ENCODE data around the gene CDAN1. TPM values are rescaled to one million over a fixed set of nuclear protein-coding genes. Genes with fewer than 3 reads are reported as not detected.

The CDAN1 gene
- total and polyA plus RNA-seq, 2 of the 8 experiments (the other 6 are each of a cell fraction or from before 2014, with no cell fraction given) = 4.5 to 18.6 TPM

DNA sequence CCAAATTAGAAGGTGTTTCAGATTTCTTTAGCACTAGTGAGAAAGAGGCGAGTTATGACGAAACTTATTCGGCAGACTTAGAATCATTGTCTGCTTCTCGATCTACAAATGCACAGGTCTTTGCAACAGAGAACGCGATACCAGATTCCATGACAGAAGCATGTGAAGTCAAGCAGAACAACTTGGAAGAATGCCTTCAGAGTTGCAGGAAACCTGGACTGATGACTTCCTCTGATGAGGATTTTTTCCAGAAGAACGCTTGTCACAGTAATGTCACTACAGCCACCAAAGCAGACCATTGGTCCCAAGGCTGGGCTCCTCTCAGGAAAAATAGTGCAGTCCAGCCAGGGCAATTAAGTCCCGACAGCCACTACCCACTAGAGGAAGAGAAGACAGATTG, 50.6 kb downstream of the CDAN1 start:
- no peak overlapping the region for H3K56ac ChIP-seq (replicated peaks; ENCODE audit: insufficient read length, low read depth, low read length)
- H4K5ac ChIP-seq (ENCODE audit: insufficient read length, low read depth, low read length) = no peak overlapping the region
- no peak overlapping the region for H4K91ac ChIP-seq (replicated peaks; ENCODE audit: insufficient read length, low read length)
- H2AFZ ChIP-seq (ENCODE audit: low read length) = no peak overlapping the region
- H3K9ac ChIP-seq (replicated peaks in 1 of 4; ENCODE audit: extremely low read depth in 1 of 4, low read depth in 3 of 4, low read length in 3 of 4) = no peak overlapping the region
- no peak overlapping the region for H3K4ac ChIP-seq (replicated peaks; ENCODE audit: insufficient read length, low read depth, low read length)
- no peaks in the 10 kb centered on the region for H3K4me1 ChIP-seq (replicated peaks in 1 of 4; ENCODE audit: control insufficient read depth in 3 of 4, insufficient read depth in 4 of 4, low read length in 3 of 4)
- H3K79me2 ChIP-seq (ENCODE audit: control insufficient read depth in 1 of 2, insufficient read depth in 2 of 2, low read length in 2 of 2) = no peaks in the 10 kb centered on the region
- H3K4me2 ChIP-seq (ENCODE audit: insufficient read depth in 1 of 2, low read depth in 2 of 2, low read length in 2 of 2) = no peak overlapping the region
- H3K9me3 ChIP-seq (ENCODE audit: insufficient read depth in 2 of 2, low read depth in 1 of 2, low read length in 1 of 2) = no peaks in the 10 kb centered on the region
- peaks cover 1 to 13% (median 7%) of the 10 kb centered on the region in 4 experiments; a peak in 5 of 8 replicates for H3K36me3 ChIP-seq (ENCODE audit: control insufficient read depth in 2 of 4, insufficient read depth in 4 of 4, low read length in 3 of 4)
- no peak for FAIRE-seq
- no peak overlapping the region for H3K18ac ChIP-seq (ENCODE audit: extremely low read depth, low read length)
- H2BK20ac ChIP-seq (ENCODE audit: low read length) = no peak overlapping the region
- CTCF ChIA-PET (ENCODE audit: partially characterized antibody) = no interaction called here
- no peaks in the 10 kb centered on the region for H3K23me2 ChIP-seq (ENCODE audit: low read depth, low read length)
- H3K4me3 ChIP-seq (ENCODE audit: extremely low read depth in 1 of 4, insufficient read depth in 2 of 4, low read depth in 3 of 4, low read length in 4 of 4) = no peak overlapping the region
- H4K8ac ChIP-seq (ENCODE audit: extremely low read depth, insufficient read depth, low read length) = no peak overlapping the region
- no peak for DNase-seq (ENCODE audit: low read depth in 1 of 2, low spot score in 2 of 2)
- H3K14ac ChIP-seq (ENCODE audit: insufficient read length) = no peak overlapping the region
- H2AK5ac ChIP-seq (ENCODE audit: low read depth, low read length) = no peak overlapping the region
- H3K27ac ChIP-seq (ENCODE audit: low read depth, low read length) = no peak overlapping the region
- H3K23ac ChIP-seq (ENCODE audit: insufficient read length) = no peak overlapping the region
- no peak overlapping the region for H2BK5ac ChIP-seq (ENCODE audit: low read depth, low read length)
- H4K20me1 ChIP-seq (replicated peaks in 1 of 2; ENCODE audit: control insufficient read depth in 1 of 2, insufficient read depth in 2 of 2, low read length in 2 of 2) = peaks cover 0 to 2% of the 10 kb centered on the region in 2 experiments
- H3K79me1 ChIP-seq (ENCODE audit: low read depth, low read length) = no peaks in the 10 kb centered on the region; the same call in 1 of the 2 replicates
- H2BK120ac ChIP-seq (replicated peaks; ENCODE audit: low read depth, low read length) = no peak overlapping the region
- POLR2A ChIA-PET (ENCODE audit: partially characterized antibody) = interaction anchor here (1.4 kb wide), 1 partner anchor 9 kb away, joined by 3 read pairs; no protein-coding TSS in a partner anchor
- no peak overlapping the region for H2BK12ac ChIP-seq (ENCODE audit: low read depth, low read length)
- TF ChIP-seq CHD2 (IDR thresholded peaks at IDR 0.05; ENCODE audit: low read length) = no peak
- no peak for TF ChIP-seq SP2 (IDR thresholded peaks at IDR 0.05; ENCODE audit: low read length)
- no peak for TF ChIP-seq RFX5 (IDR thresholded peaks at IDR 0.05; ENCODE audit: borderline replicate concordance, low read depth, low read length)
- TF ChIP-seq ZNF274 (IDR thresholded peaks at IDR 0.05; ENCODE audit: borderline replicate concordance, extremely low read depth, low read length) = no peak
- no peak for TF ChIP-seq JUND (IDR thresholded peaks at IDR 0.05; ENCODE audit: low read length)
- TF ChIP-seq TAF1 (IDR thresholded peaks at IDR 0.05; ENCODE audit: low read depth, low read length) = no peak
- TF ChIP-seq POLR2A (IDR thresholded peaks at IDR 0.05; ENCODE audit: control extremely low read depth in 1 of 2, low read depth in 2 of 2, low read length in 2 of 2) = no peak
- no peak for TF ChIP-seq HDAC6 (IDR thresholded peaks at IDR 0.05; ENCODE audit: low read depth, low read length)
- TF ChIP-seq GABPA (IDR thresholded peaks at IDR 0.05; ENCODE audit: borderline replicate concordance, insufficient read depth, low read length) = no peak
- TF ChIP-seq RAD21 (IDR thresholded peaks at IDR 0.05 in 1 of 2, conservative IDR thresholded peaks at IDR 0.05 in 1 of 2; ENCODE audit: low read depth in 2 of 2, low read length in 2 of 2) = no peak
- TF ChIP-seq CBX5 (IDR thresholded peaks at IDR 0.05; ENCODE audit: low read depth, low read length) = no peak
- no peak for TF ChIP-seq KDM5A (IDR thresholded peaks at IDR 0.05; ENCODE audit: low read length)
- no peak for TF ChIP-seq CHD1 (IDR thresholded peaks at IDR 0.05; ENCODE audit: low read depth, low read length)
- WGBS, 2 experiments (ENCODE audit: extremely low coverage in 1 of 2, insufficient coverage in 1 of 2, insufficient read length in 1 of 2, insufficient replicate concordance in 2 of 2, low coverage in 1 of 2, low lambda C conversion rate in 2 of 2, missing lambda C conversion rate in 1 of 2) = 91% methylated on average over 8 of the region's 8 CpGs; no CpG with 5 or more reads in 1 of the 2 experiments
- no peaks in the 10 kb centered on the region for H3K27me3 ChIP-seq (replicated peaks in 1 of 4; ENCODE audit: control insufficient read depth in 3 of 4, extremely low read depth in 1 of 4, insufficient read depth in 3 of 4, low read length in 3 of 4)
- no peak overlapping the region for H2BK15ac ChIP-seq (ENCODE audit: low read length)
